Islet precursor cell (in vitro differentiated cells): ENCODE results near the gene SEPHS2.
"Not testable (repeated sequence)": the region's sequence is repeated elsewhere in the genome, so short reads cannot be mapped to it uniquely, and the experiment has no call there.

Experiments
- DNase-seq: peaks from one replicate; pipeline ENCODE4 v3.0.0-alpha.2; 2018

Gene SEPHS2

GRCh38 chr16:30397056-30397455, 48.6 kb downstream of the SEPHS2 start:
- no peak for DNase-seq

GRCh38 chr16:30396627-30397026, 49.0 kb downstream of the SEPHS2 start:
- not testable (repeated sequence) for DNase-seq

- DNase-seq, result no peak
Measured at GRCh38 chr16:30395992-30396585, 49.6 kb downstream of the SEPHS2 start.

- peak; percentile 91 for DNase-seq
Measured at GRCh38 chr16:30395155-30395991, 50.3 kb downstream of the SEPHS2 start, which contains the start of gene ZNF48. Gene ZNF48 (plus strand): TSS chr16:30395420. CDS start chr16:30395795, 375 bp downstream.

GRCh38 chr16:30394592-30395154, 51.0 kb downstream of the SEPHS2 start:
- no peak for DNase-seq
